ENCODE data around the gene CMSS1.

CMSS1 gene

GRCh38 chr3:99933971-99934750, 116.5 kb downstream of the CMSS1 start:
- H3K4me2 ChIP-seq (ENCODE audit: low read length), result no peak overlapping the region
- no CpG with 5 or more reads among the region's 5 CpGs for WGBS (ENCODE audit: extremely low coverage, insufficient coverage, insufficient read length)
- H3K4ac ChIP-seq (ENCODE audit: low read depth, low read length), result no peak overlapping the region
- no peak overlapping the region for H3K27ac ChIP-seq (ENCODE audit: low read depth, low read length)
- no peaks in the 10 kb centered on the region for H3K79me1 ChIP-seq (ENCODE audit: low read length)
- H2BK5ac ChIP-seq (ENCODE audit: low read depth, low read length, poor library complexity), result no peak overlapping the region
- H3K79me2 ChIP-seq (ENCODE audit: control insufficient read depth, insufficient read depth, low read length, poor library complexity), result no peaks in the 10 kb centered on the region
- H3K36me3 ChIP-seq (ENCODE audit: control insufficient read depth in 1 of 2, insufficient read depth in 2 of 2, low read length in 2 of 2), result no peaks in the 10 kb centered on the region
- H2BK12ac ChIP-seq (ENCODE audit: low read length), result no peak overlapping the region
- H3K27me3 ChIP-seq (ENCODE audit: insufficient read depth, low read length), result no peaks in the 10 kb centered on the region
- H3K18ac ChIP-seq (ENCODE audit: low read length), result no peak overlapping the region
- no peak overlapping the region for H3K14ac ChIP-seq (ENCODE audit: low read length)
- H4K8ac ChIP-seq (ENCODE audit: low read depth, low read length), result no peak overlapping the region
- no peak overlapping the region for H3K9ac ChIP-seq (ENCODE audit: low read length)
- H3K4me3 ChIP-seq (ENCODE audit: low read depth, low read length), result no peak overlapping the region
- H2BK120ac ChIP-seq (ENCODE audit: insufficient read depth, low read length, poor library complexity), result no peak overlapping the region
- H4K12ac ChIP-seq (ENCODE audit: low read depth, low read length), result no peak overlapping the region
- no peak overlapping the region for H3K23ac ChIP-seq (ENCODE audit: low read length)
- no peak overlapping the region for H4K91ac ChIP-seq (ENCODE audit: low read depth, low read length)
- no peak overlapping the region for H2AK5ac ChIP-seq (ENCODE audit: low read length)
- no peak overlapping the region for H2AFZ ChIP-seq (ENCODE audit: insufficient read depth, low read length, poor library complexity)
- H3K9me3 ChIP-seq (ENCODE audit: insufficient read depth, low read depth, low read length), result no peaks in the 10 kb centered on the region
- H3K4me1 ChIP-seq (ENCODE audit: control insufficient read depth in 1 of 2, insufficient read depth in 2 of 2, low read length in 2 of 2), result peaks cover 0 to 4% of the 10 kb centered on the region in 2 experiments
- peak; percentile 30 to 80 for DNase-seq

GRCh38 chr3:99934975-99935797, 117.5 kb downstream of the CMSS1 start:
- Histone ChIP-seq H4K91ac (ENCODE audit: low read depth, low read length) (no peak overlapping the region), H3K4ac (ENCODE audit: low read depth, low read length) (no peak overlapping the region), H3K14ac (ENCODE audit: low read length) (no peak overlapping the region), H3K9ac (ENCODE audit: low read length) (no peak overlapping the region), H2BK12ac (ENCODE audit: low read length) (no peak overlapping the region), H3K9me3 (ENCODE audit: insufficient read depth, low read depth, low read length) (no peaks in the 10 kb centered on the region), H2AFZ (ENCODE audit: insufficient read depth, low read length, poor library complexity) (no peak overlapping the region), H3K4me3 (ENCODE audit: low read depth, low read length) (no peak overlapping the region), H3K27ac (ENCODE audit: low read depth, low read length) (no peak overlapping the region), H3K79me1 (ENCODE audit: low read length) (no peaks in the 10 kb centered on the region), H3K18ac (ENCODE audit: low read length) (no peak overlapping the region), H3K23ac (ENCODE audit: low read length) (no peak overlapping the region), H3K4me1 (ENCODE audit: control insufficient read depth in 1 of 2, insufficient read depth in 2 of 2, low read length in 2 of 2) (peaks cover 0 to 3% of the 10 kb centered on the region in 2 experiments), H2BK5ac (ENCODE audit: low read depth, low read length, poor library complexity) (no peak overlapping the region), H3K27me3 (ENCODE audit: insufficient read depth, low read length) (no peaks in the 10 kb centered on the region), H3K79me2 (ENCODE audit: control insufficient read depth, insufficient read depth, low read length, poor library complexity) (no peaks in the 10 kb centered on the region), H3K4me2 (ENCODE audit: low read length) (no peak overlapping the region), H2AK5ac (ENCODE audit: low read length) (no peak overlapping the region), H3K36me3 (ENCODE audit: control insufficient read depth in 1 of 2, insufficient read depth in 2 of 2, low read length in 2 of 2) (no peaks in the 10 kb centered on the region), H2BK120ac (ENCODE audit: insufficient read depth, low read length, poor library complexity) (no peak overlapping the region), H4K8ac (ENCODE audit: low read depth, low read length) (no peak overlapping the region), H4K12ac (ENCODE audit: low read depth, low read length) (no peak overlapping the region)
- WGBS (ENCODE audit: extremely low coverage, insufficient coverage, insufficient read length), result no CpG with 5 or more reads among the region's 4 CpGs
- no peak for DNase-seq

DNA sequence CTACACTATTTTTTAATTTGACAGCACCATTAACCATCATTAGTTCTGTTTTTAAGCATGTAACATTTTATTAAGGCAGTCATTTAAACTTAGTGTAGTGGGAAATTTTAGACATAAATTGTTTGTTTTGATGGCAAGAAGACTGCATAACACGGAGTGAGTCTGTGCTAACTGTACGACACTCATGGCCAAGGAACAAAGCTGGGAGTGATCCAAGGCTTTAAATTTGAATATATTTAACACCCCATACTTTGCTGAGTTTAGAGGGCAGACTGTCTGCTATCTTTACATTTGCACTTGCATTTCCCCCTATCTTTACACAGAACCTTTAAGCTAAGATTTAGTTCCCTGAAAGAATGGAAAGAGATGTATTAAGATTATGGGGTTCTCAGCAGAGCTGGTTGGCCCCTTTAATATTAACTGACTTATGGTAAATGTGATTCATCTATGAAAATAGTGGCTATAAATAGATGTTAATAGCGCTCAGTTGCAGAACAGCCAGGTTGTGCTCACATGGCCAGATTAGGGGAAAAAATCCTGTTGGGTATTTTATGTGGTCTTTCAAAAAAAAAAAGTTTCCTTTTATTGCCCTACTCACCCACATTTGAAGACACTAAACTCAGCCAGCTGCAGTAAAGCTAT, 120.7 kb downstream of the CMSS1 start:
- H3K18ac ChIP-seq (ENCODE audit: low read length), result no peak overlapping the region

DNA sequence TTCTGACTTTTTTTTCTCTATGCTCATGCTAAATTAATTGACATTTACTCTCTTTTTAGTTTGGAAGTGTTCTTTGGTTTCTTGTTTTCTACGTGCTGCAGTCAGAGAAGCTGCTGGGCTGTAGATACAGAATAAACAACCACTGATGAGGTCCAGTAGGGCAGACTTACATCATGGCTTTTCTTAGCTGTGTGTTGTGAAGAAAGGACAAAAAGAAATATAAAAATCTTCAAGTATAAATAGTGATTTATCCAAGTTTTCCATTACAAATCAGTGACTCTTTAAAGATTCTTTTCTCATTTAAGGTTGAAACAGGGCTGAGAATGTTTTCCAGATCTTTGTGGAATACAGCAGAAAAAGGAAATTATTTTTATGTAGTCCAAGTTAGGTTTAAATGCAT, 122.2 kb downstream of the CMSS1 start:
- no peak overlapping the region for H4K8ac ChIP-seq (ENCODE audit: low read depth, low read length)
- no peak overlapping the region for H3K27ac ChIP-seq (ENCODE audit: low read depth, low read length)
- H3K4ac ChIP-seq (ENCODE audit: low read depth, low read length), result no peak overlapping the region
- H2AFZ ChIP-seq (ENCODE audit: insufficient read depth, low read length, poor library complexity), result no peak overlapping the region
- H3K14ac ChIP-seq (ENCODE audit: low read length), result no peak overlapping the region
- H3K27me3 ChIP-seq (ENCODE audit: insufficient read depth, low read length), result no peaks in the 10 kb centered on the region
- H4K91ac ChIP-seq (ENCODE audit: low read depth, low read length), result no peak overlapping the region
- DNase-seq, result no peak
- H3K9me3 ChIP-seq (ENCODE audit: insufficient read depth, low read depth, low read length), result no peaks in the 10 kb centered on the region
- no peaks in the 10 kb centered on the region for H3K36me3 ChIP-seq (ENCODE audit: control insufficient read depth in 1 of 2, insufficient read depth in 2 of 2, low read length in 2 of 2)
- H2BK120ac ChIP-seq (ENCODE audit: insufficient read depth, low read length, poor library complexity), result no peak overlapping the region
- H3K79me2 ChIP-seq (ENCODE audit: control insufficient read depth, insufficient read depth, low read length, poor library complexity), result peaks cover 2% of the 10 kb centered on the region
- no peak overlapping the region for H3K4me3 ChIP-seq (ENCODE audit: low read depth, low read length)
- no peak overlapping the region for H3K9ac ChIP-seq (ENCODE audit: low read length)
- peaks cover 2% of the 10 kb centered on the region for H3K79me1 ChIP-seq (ENCODE audit: low read length)
- H3K18ac ChIP-seq (ENCODE audit: low read length), result no peak overlapping the region
- peaks cover 4 to 6% of the 10 kb centered on the region in 2 experiments for H3K4me1 ChIP-seq (ENCODE audit: control insufficient read depth in 1 of 2, insufficient read depth in 2 of 2, low read length in 2 of 2)
- H2AK5ac ChIP-seq (ENCODE audit: low read length), result no peak overlapping the region
- no peak overlapping the region for H2BK12ac ChIP-seq (ENCODE audit: low read length)
- WGBS (ENCODE audit: extremely low coverage, insufficient coverage, insufficient read length), result no CpG with 5 or more reads among the region's 1 CpG
- no peak overlapping the region for H3K4me2 ChIP-seq (ENCODE audit: low read length)
- H2BK5ac ChIP-seq (ENCODE audit: low read depth, low read length, poor library complexity), result no peak overlapping the region
- no peak overlapping the region for H3K23ac ChIP-seq (ENCODE audit: low read length)
- H4K12ac ChIP-seq (ENCODE audit: low read depth, low read length), result no peak overlapping the region

More for the DNA sequence above, 120.7 kb downstream of the CMSS1 start:
- Histone ChIP-seq H3K4me1 (ENCODE audit: control insufficient read depth in 1 of 2, insufficient read depth in 2 of 2, low read length in 2 of 2) (peaks cover 0 to 3% of the 10 kb centered on the region in 2 experiments), H3K27me3 (ENCODE audit: insufficient read depth, low read length) (no peaks in the 10 kb centered on the region), H2AK5ac (ENCODE audit: low read length) (no peak overlapping the region), H4K12ac (ENCODE audit: low read depth, low read length) (no peak overlapping the region), H3K27ac (ENCODE audit: low read depth, low read length) (no peak overlapping the region), H2BK5ac (ENCODE audit: low read depth, low read length, poor library complexity) (no peak overlapping the region), H4K91ac (ENCODE audit: low read depth, low read length) (no peak overlapping the region), H3K36me3 (ENCODE audit: control insufficient read depth in 1 of 2, insufficient read depth in 2 of 2, low read length in 2 of 2) (no peaks in the 10 kb centered on the region), H4K8ac (ENCODE audit: low read depth, low read length) (no peak overlapping the region), H3K4me3 (ENCODE audit: low read depth, low read length) (no peak overlapping the region), H3K4me2 (ENCODE audit: low read length) (no peak overlapping the region), H3K9ac (ENCODE audit: low read length) (no peak overlapping the region), H2BK12ac (ENCODE audit: low read length) (no peak overlapping the region), H2BK120ac (ENCODE audit: insufficient read depth, low read length, poor library complexity) (no peak overlapping the region), H3K79me2 (ENCODE audit: control insufficient read depth, insufficient read depth, low read length, poor library complexity) (no peaks in the 10 kb centered on the region), H3K14ac (ENCODE audit: low read length) (no peak overlapping the region), H3K4ac (ENCODE audit: low read depth, low read length) (no peak overlapping the region), H3K9me3 (ENCODE audit: insufficient read depth, low read depth, low read length) (no peaks in the 10 kb centered on the region), H2AFZ (ENCODE audit: insufficient read depth, low read length, poor library complexity) (no peak overlapping the region), H3K23ac (ENCODE audit: low read length) (no peak overlapping the region), H3K79me1 (ENCODE audit: low read length) (no peaks in the 10 kb centered on the region)
- no CpG with 5 or more reads among the region's 3 CpGs for WGBS (ENCODE audit: extremely low coverage, insufficient coverage, insufficient read length)
- no peak for DNase-seq
